Fibroblast of upper back skin (primary cell): ENCODE data around the gene DUSP8.
A peak's percentile ranks its signal among the peaks of the same experiment; 100 is the strongest.
"Not testable (repeated sequence)": the region's sequence is repeated elsewhere in the genome, so short reads cannot be mapped to it uniquely, and the experiment has no call there.

Source experiments
- DNase-seq: peaks from one replicate; pipeline ENCODE4 v3.0.0-alpha.2; 2013

DUSP8 gene

DNA sequence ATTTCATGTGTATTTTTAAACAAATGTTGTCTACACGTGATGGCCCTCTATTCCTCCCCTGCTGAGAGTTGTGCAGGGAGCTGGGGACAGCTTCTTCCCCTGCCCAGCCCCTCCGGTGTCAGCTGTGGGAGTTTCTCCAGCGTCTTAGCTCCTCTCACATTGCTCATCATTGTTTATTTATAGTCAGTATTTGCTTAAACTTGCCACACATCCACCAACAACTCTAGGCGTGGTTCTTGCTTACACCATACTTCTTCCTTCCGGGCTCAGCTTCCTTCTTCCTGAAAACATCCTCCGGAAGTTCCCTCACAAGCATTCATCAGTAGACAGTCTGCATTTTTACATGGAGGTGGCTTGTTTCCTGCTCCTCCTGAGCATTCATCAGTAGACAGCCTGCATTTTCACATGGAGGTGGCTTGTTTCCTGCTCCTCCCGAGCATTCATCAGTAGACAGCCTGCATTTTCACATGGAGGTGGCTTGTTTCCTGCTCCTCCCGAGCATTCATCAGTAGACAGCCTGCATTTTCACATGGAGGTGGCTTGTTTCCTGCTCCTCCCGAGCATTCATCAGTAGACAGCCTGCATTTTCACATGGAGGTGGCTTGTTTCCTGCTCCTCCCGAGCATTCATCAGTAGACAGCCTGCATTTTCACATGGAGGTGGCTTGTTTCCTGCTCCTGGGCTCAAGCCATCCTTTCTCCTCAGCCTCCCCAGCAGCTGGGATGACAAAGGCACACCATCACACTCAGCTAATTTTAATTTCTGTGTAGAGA lies 17.3 kb upstream of the DUSP8 start:
- not testable (repeated sequence) for DNase-seq

DNA sequence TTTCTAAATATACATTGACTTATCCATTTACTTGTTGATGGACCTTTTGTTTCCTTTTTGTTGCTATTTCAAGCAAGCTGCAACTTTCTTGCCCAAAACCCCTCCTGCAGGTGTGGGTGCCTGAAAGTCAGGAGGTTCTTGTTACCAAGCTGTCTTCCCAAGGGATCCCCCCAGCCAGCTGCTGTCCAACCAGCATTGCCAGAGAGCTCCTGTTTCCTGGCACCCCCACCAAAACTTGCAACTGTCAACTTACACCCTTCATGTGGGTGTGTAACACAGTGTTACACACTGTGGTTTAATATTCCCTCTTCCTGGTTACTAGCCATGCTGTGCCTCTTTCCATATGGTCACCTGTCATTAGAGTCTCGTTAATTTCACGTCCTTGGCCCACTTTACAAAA lies 14.6 kb upstream of the DUSP8 start:
- no peak for DNase-seq

DNA sequence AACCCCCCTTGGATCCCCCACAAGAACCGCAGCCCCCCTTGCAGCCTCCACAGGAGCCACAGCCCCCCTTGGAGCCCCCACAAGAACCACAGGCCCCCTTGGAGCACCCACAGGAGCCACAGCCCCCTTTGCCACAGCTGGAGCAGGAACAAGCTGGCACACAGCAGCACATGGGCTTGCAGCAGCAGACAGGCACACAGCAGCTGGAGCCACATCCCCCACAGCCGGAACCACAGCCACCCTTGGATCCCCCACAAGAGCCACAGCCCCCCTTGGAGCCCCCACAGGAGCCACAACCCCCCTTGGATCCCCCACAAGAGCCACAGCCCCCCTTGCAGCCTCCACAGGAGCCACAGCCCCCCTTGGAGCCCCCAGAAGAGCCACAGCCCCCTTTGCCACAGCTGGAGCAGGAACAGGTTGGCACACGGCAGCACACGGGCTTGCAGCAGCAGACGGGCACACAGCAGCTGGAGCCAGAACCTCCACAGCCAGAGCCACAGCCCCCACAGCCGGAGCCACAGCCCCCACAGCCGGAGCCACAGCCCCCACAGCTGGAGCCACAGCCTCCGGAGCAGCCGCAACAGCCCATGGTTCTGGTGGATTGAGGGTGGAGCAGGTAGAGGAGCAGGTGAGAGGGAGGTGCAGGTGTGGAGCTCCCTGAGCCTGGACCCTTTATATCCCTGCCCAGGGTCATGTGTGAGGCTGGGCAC lies 12.7 kb upstream of the DUSP8 start, which contains the start of gene KRTAP5-1:
KRTAP5-1 (minus strand) TSS at position 623 of the 710 bp plus-strand sequence; CDS start at position 589, 34 bp downstream.
- DNase-seq, result not testable (repeated sequence)

DNA sequence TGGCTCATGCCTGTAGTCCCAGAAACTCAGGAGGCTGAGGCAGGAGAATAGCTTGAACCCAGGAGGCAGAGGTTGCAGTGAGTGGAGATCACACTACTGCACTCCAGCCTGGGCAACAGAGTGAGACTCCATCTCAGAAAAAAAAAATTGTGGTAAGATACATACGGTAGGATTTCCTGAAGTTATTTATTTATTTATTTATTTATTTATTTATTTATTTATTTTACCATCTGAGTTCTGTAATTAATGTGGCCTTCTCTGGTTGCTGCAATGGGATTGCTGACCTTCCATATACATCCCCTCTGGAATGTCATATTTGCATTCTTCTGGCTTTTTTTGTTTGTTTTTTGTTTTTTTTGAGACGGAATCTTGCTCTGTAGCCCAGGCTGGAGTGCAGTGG lies 10.8 kb upstream of the DUSP8 start:
- not testable (repeated sequence) for DNase-seq

DNA sequence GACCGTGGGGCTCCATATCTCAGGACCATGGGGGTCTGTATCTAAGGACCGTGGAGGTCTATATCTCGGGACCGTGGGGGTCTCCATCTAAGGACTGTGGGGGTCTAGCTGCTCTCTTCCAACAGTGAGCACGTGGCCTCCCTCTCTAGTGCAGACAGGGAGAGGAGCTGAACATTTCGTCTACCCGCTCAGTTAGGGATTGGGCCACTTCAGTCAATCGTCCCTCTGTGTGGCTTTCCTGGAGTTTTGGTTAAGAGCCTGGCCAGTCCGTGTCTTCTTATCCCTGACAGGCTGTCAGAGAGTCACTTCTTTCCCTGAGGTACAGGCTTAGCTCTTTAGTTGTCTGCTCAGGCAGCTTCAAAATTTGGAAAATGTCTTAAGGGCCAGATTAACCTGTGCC lies 9.9 kb upstream of the DUSP8 start:
- DNase-seq, result no peak

DNA sequence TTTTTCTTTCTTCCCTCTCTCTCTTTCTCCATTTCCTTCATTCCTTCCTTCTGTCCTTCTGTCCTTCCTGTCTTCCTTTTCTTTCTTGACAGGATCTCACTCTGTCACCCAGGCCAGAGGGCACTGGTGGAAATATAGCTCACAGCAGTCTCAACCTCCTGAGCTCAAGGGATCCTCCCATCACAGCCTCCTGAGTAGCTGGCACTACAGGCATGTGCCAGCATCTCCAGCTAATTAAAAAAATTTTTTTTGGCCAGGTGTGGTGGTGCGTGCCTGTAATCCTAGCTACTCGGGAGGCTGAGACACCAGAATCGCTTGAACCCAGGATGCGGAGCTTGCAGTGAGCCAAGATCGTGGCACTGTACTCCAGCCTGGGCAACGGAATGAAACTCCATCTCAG lies 4.8 kb upstream of the DUSP8 start:
- no peak for DNase-seq

DNA sequence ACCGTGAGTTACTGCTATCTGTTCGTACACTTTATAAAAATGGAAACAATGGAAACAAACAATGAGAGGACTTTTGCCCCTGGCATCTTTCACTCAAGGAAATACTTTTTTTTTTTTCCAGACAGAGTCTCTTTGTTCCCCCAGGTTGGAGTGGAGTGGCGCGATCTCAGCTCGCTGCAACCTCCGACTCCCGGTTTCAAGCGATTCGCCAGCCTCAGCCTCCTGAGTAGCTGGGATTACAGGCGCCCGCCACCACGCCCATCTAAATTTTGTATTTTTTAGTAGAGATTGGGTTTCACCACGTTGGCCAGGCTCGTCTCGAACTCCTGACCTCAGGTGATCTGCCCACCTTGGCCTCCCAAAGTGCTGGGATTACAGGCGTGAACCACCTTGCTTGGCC lies 3.7 kb upstream of the DUSP8 start:
- DNase-seq, result not testable (repeated sequence)

DNA sequence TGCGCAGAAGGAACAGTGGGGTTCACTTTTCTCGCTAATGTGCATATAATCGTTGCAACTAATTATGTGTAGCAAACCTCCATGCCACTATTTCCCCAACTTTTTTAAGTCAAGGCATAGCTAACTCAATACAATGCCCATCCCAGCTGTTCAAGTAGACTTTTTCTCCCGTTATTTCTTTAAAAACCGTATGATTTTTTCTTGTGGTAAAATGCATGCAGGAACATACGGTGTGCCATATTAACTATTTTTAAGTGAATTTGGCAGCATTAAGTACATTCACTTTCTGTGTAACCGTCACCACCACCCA lies 2.8 kb upstream of the DUSP8 start:
- DNase-seq, result no peak

DNA sequence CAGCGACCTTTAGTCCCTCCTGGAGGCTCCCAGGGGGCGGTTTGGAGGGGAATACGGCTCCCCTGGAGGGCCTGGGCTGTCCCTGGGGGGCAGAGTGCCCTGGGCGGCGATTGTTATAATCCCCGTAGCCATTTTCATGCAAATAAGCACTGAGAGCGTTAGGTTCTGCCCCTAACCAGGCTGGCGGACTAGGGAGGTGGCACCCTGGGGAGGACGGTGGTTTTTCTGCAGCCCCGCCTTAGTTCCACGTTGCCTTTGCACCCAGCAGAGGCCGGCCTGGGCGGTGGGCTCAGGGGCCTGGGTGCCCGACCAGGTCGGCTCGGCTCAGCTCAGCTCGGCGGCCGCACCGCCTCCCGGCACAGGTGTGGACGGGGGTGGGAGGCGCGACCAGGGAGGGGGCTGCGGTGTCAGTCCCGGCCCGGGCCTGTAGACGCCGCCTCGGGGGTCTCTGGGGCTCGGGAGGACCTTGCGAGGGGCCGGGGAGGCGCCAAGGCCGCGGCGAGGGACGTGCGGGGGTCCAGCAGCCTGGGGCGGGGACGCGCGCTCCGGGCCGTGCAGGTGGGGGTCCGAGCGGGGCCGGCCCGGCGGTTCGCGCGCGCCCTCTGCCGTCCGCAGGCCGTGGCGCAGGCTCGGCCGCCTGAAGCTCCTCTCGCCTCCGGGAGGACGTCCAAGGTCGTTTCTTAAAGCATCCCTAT lies 2.3 kb upstream of the DUSP8 start:
- DNase-seq, result peak; percentile 18

DNA sequence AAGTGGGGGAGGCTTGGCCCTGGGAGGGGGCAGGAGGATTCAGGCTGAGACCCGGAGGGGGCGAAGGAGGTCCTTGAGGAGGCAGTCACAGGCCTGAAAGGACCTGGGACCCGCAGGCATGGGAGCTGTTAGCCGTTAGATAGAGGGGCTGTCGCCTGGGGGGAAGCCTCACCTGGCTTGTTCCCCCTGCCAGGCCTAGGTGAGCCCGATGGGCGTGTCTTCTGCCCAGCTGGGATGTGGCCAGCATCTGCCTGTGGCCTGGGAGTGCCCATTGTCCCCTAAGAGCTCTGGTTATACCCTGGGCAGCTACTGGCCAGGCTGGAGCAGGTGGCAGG lies 1.8 kb upstream of the DUSP8 start:
- no peak for DNase-seq

DNA sequence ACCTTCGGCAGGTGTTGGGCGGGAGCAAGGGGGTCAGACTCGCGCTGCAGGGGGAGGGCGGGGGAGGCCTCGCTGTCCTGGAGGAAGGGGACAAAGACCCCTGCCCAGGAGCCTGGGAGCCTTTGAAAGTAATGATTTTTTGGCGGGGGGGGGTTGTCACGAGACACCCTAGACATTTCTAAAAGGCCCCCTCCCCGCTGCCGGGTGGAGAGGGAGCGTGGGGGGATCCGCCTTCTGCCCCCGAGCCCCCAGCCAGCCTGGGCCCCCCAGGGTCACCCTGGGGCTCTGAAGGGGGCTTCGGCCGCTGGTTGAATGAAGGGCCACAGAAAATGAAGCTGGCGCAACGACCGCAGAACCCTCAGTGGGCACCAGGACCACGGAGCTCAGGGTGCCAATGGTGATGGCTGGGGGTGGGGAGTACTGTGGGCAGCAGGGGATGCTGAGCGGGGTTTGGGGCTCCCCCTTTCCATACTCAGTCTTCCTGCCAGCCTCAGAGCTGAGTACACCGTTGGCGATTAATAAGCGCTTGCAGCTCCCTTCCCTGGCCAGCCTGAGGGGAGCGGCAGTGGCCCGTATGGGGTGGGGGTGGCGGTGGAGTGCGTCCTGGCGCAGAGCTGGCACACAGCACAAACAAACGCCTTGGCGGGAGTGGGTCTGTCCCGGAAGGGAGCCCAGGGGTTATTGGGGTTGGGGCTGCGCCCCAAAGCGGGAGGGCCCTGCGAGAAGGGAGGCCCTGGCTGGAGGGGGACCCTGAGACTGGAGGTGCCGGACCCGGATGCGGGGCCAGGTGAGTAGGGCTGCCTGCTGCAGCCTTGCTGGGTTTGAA lies 1.2 kb upstream of the DUSP8 start:
- no peak for DNase-seq

DNA sequence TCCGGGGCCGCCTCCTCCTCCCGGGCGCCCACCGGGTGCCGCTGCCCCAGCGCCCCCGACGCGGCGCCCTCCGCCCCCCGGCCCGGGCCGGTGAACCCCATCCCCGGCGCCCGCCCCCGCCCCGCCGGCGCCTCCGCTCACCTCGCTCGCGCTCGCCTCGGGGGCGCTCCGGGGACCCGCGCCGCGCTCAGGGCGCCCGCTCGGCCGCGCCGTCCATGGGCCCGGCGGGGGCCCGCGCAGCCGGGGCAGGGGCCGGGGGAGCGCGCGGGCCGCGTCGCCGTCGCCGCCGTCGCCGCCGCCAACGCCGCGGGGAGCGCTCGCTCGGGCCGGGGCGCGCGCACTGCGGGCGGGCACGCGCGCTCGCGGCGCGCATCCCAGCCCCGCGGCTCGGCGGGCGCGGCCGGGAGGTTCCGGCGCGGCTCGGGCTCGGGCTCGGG lies 293 bp downstream of the DUSP8 start:
- DNase-seq, result no peak

DNA sequence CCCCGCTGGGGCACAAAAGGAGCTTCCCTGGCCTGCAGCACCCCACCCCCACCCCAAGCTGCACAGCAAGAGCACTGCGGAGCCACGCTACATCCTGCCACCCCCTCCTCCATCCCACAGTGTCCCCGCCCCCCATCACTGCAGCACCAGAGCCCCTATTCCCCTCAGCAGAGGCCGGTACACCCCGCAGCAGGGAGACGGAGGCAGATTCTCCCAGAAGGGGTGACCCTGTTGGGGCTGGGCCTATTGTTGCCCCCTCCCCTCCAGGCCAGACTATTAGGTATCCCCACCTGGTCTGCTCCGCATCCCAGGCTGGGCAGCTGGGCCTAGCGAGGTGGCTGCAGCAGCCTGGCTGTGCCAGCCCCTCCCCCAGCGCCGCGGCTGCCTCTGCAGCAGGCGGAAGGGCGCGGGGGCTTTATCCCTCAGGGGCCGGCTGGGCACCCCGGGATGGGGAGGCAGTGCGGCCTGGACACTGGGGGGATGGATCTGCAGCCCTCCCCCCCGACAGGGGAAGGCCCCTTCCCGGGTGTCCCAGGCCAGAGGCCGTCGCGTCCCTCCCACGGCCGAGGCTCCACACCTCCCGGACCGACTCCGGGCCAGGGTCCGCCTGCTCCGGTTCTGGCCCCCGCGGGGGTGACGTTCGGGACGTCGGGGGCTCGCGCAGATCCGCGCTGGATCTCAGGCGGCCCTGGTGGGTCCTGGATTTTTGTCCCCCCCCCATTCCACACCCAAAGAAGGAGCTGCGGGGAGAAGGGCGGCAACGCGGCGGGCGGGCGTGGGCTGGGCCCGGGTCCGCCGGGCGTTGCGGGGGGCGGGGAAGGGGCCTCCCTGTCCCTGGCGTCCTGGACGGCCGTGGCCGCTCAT lies 943 bp downstream of the DUSP8 start:
- DNase-seq, result peak; percentile 26

DNA sequence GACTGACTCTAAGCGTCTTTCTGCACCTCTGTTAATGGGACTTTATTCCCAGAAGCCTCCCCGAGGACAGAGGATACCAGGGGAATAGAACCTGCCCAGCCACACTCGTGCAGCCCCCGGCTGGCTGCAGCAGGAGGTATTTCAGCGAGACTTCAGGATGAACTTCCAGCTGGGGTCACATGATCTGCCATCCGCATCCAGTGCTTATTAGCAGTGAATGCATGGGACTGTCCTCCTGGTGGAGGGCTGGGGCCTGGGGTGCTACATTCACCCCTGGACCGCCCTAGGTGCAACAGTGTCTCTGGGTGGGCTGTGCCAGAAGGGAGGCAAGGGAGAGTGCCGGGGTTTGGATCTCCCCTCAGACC lies 1.6 kb downstream of the DUSP8 start:
- DNase-seq, result no peak

DNA sequence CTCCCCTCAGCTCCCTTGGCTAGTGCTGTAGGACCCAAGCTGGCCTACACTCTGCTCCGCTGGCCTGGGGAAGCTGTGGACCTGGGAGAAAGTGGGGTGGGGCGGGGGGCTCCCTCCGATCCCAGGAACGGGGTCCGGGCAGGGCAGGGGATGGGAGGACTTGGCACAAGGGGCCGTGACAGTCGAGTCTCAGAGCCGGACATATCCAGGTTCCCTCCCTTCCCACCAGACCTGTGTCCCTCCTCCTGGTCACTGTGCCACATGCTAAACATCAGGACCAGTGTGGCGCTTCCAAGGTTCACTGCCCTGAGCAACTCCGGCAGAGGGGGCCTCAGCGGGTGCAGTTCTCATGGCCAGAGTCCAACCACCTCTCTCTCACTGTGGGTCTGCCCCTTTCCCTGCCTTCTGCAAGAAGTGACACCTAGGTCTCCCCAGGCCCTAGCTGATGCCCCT lies 2.0 kb downstream of the DUSP8 start:
- no peak for DNase-seq

DNA sequence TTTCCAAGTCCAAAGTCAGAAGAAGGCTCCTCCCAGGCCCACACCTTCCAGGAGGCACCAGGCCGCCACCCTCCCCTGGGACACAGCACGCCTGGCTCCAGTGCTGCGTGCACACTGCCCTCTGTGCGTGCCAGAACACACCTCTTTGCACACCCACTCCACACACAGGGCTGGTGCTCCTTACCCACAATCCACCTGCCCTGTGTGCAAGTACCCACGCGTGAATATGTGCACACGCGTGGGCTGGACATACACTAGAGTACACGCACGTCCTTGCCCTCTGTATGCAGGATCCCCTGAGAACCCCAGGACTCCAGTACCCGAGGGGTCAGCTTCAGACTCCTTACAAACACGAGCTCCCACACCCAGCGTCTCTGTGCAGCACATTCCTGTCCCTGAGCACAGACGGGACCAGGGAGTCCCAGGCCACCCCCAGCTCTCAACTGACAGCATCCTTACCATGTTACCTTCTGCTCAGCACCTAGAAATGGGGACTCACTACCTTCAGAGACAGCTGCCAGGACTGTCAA lies 2.8 kb downstream of the DUSP8 start:
- no peak for DNase-seq

DNA sequence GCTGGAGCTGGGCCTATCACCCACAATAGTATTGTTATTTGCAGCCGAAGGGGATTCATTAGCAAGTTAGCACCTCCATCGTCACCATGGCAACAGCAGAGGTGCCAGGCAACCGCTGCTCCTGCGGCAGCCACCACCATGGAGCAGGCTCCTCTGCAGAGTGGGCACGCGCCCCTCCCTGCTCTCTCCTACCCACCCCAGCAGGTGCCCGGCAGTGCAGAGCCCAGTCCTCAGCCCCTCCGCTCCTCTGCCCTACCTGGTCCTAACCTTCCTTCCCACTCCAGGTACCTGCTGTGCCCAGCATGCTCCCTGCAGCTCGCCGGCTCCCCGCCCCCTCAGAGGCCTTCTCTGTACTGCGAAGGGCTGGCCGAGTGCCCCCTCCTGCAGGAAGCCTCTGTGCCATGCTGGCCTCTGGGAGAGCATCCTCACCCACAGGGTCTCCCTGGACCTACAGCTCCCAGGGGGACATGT lies 3.6 kb downstream of the DUSP8 start:
- DNase-seq, result no peak

DNA sequence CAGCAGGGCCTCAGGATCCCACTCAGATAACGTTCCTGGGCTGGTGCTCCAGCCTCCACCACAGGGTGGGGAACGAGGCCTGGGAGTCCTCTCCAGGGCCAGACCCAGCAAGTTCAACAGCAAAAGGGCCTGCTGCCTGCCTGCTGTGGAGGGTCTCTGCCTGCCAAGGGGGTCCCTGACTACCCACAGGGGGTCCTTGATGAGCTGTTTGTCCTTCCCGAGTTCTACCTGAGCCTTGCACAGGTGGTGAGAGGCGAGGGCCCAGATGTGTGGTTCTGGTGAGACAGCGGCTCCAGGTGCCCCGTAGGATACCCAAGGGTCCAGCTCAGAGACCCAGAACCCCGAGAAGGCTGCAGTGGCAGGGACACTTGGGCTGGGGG lies 4.4 kb downstream of the DUSP8 start:
- no peak for DNase-seq

DNA sequence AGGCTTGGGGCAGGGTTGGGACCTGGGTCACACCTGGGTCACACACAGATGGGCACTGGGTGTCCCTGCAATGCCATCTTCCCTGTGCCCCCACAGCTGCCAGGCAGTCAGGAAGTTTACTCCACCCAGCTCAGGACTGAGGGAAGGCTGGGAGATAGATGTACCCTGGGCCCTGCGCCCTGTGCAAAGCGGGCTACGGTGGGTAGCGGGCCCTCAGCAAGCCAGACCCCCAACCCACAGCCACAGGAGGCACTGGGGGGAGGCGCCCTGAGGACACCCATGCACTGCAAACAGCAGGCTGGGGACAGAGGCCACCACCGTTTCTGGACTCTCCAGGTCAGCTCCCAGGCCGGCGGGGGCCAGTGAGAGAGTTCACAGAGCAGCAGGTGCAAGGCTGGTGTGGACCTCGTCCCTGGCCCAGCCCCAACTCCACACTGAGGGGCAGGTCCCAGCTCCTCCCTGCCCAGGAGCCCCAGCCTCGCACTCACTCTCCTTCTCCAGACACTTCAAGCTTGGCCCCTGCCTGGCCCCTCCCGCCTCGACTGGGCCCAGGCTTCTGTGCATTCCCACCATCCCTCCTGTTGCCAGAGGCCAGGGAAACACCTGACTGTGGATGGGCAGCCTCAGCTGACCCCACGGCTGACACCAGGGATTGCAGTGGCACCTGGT lies 4.9 kb downstream of the DUSP8 start:
- DNase-seq, result no peak

DNA sequence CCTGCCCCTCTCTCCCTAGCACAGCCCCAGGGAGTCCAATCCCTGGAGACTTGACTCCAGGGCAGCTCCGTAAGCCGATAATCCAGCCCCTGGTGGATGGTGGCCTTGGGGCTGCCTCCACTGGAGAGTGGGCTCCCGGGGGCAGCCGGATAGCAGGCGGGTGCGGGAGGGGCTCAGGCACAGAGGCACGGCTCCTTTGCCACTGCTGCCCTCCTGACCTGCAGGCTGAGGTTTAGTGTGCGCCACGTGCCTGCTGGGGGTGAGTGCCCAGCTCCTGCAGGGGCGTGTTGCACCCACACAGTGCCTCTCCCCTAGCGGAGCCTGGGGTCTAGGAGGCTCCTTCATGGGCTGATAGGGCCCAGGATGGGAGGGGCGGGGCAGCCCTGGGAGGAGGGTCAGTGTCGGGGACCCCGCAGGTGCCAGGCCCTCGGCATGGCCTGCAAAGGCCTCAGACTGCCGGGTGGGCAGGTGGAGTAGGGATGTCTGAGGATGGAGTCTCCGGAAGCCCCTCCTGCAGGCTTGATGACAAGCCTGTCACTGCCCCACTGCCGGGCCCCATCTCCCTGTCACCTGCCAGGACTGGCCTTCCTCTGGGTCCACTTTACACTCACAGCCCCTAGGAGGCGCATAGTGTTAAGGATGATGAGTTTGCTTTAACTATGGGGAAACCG lies 5.6 kb downstream of the DUSP8 start:
- no peak for DNase-seq

DNA sequence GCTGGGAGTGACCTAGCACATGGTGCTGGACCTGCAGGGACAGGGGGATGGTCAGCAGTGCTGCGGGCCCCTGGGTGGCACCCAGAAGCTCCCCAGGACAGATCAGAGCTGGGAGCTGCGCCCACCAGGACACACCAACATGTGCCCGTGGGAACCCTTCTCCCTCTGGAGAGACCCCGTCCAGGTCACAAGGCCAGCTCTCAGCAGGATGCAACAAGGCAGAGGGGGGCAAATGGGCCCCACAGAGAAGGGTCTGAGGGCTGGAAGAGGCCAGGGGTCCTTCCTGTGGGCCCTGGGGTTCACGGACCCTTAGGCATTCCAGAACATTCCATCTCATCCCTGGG lies 6.2 kb downstream of the DUSP8 start:
- no peak for DNase-seq
